Fibroblast of gingiva (primary cell): ENCODE data around the gene NRCAM.

Experiments used
- DNase-seq: peaks from one replicate; pipeline ENCODE4 v3.0.0-alpha.2; 2011; ENCODE audit warnings: low read depth

The NRCAM gene

DNA sequence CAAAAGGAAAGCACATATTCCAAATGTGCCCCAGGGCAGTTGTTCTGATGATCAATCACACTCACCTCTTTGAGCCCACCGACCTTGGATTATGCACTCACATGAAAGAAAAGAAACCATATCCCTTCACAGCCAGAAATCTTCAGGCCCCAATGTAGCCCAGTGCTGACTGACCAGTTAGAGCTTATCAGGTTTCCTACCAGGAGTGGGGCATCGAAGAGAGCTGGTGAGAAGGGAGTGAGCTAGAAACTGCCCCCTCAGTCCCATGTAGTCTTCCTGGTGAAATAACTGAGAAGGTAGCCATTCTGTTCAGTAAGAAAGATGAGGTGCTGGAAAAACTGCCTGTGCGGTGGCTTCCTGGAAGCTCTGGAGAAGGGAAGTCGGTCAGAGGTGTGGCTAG lies 32.2 kb downstream of the NRCAM start:
- no peak for DNase-seq

DNA sequence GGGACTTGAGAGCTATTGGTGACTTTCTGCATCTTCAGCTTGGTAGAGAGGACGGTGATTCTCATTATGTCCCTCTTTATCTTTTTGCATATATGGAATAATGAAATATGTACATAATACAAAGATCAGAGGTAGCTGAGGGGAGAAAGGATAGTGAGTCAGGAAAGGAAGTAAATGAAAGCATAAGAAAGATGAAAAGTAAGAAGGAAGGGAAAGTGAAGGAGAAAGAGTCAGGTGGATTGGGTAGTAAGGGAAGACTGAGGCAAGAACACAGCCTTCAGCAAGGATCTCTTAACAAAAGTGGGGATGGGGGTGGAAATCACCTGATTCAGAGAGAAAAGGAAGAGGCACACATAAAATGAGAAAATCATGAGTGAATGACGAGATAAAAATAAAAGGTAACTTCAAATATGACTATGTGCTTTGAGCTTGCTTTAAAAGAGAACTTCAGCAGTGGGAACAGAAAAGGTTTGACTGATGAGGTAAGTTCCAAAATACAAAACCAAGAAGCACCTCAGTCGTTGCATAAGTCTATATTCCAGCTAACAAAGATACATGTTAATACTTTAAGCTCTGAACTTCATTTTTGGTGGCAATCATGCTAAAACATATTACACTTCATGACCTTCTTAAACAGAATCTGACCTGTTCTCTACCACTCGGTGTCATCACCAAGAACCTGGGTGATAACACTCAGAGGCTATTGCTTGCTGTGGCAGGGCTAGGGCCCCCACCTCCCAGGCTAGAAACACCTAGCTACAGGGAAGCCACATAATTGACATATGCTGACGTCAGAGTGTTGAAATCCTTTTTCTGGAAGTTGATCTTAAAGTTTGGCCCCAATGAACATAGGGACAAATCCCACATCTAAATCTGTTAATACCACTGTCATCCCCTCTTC lies 32.9 kb downstream of the NRCAM start:
- DNase-seq: no peak

DNA sequence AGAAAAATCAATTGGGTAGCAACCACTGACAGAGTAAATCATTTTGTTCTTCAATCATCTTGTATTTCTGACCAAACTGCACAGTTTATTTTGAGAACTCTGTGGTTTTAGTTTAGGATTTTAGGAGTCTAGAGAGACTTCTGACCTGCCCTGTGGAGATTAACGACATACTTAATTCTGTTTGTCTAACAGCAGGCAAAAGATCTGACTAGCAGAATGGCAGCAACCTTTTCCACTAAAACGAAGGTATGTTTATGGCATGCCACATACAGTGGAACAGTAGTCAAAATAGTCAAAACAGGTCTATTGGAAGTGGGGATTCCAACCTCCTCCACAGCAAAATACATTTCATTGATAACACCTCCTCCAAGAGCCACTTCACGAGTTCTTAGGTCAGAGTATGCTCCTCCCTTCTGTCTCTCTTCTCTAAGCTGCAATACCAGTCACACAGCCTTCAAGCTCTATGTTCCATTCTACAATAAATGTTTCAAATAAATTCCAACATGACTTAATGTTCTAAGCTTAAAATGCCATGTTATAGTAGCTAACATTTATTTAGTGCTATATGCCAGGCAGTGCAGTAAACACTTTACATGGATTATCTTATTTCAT lies 34.4 kb downstream of the NRCAM start:
- DNase-seq: no peak

DNA sequence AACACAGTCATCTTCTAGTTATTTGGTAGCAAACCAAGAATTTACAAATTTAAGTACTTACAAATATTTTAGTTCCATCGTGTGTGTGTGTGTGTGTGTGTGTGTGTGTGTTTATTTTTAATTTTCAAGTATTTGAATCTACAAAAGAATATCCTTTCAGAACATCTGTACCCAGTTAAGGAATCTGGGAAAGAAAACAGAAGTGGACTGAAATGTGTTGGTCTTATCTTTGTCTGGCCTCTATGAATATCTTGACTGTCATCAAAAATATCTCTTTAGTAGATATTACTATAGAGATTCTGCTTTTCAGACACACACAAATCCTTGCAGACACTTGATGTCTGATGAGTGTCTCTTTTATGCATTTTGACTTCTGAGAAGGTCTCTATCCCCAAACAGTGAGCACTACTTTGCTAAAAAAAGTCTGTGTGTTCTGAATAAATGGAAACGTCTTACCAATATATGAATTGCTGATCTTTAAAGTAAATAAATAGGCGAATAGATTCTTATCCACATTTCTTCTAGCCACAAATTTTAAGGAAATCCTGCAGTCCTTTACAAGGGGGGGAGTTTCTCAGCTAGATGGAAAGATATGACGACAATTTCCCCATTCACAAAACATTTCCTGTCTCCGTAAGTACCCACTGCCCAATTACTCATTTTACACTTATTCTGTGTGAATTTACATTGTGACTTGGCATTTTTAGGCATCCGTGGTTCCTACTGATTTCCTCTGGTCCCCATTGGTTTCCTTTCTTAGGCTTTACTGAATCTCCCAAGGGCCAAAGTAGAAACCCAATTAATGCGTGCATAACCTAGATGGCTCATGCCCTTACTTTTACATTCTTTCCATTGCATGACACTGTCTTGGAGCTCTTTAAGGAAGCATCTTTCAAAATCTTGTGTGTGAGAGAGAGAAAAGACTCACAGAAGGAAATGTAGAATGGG lies 36.0 kb downstream of the NRCAM start:
- DNase-seq: peak; percentile 75

DNA sequence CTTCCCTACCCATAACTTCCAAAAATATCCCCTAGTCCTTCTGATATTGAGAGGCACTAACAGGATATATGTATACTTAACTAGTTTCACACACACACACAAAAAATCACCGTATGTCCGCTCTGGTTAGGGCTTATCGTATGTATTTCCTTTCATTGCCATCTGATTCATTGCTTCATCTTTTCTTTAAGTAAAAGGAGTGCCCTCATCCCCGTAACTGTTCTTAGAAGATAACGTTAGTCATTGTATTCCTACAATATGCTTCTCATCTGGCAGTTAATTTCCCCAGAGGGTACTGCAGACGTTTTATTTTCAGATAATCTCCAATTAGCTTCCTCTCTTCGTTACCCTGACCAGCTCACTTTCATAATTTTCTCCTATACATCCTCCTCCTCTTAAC lies 37.3 kb downstream of the NRCAM start:
- DNase-seq: no peak

DNA sequence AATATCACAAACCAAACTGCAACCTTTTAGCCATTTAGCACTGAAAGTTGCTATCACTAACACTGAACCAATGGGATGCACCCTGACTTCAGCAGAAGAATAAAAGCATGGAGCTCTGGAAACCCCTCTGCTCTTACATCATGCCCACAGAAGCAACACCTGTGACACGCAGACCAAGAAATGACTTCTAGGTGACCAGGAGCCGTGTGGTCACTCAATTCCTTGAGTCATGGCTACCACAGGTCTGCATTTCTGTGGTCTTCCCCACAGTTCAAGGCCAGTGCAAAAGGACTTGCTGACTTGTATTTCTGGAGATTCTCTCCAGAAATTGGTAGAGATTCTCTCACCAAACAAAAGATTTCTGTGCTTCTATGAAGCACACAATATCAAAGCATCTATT lies 38.3 kb downstream of the NRCAM start:
- no peak for DNase-seq

DNA sequence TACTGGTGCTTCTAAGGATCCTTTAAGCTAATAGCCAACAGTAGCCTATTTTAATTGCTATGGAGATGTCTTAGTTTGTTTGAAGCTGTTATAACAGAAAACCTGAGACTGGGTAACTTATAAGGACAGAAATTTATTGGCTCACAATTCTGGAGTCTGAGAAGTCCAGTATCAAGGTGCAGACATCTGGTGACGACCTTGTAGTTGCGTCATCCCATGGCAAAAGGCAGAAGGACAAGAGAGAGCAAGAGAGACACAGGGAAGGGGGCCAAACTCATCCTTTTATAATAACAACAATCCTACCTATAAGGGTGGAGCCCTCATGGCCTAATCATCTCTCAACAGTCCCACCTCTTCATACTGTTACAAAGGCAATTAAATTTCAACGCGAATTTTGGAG lies 39.1 kb downstream of the NRCAM start:
- no peak for DNase-seq

DNA sequence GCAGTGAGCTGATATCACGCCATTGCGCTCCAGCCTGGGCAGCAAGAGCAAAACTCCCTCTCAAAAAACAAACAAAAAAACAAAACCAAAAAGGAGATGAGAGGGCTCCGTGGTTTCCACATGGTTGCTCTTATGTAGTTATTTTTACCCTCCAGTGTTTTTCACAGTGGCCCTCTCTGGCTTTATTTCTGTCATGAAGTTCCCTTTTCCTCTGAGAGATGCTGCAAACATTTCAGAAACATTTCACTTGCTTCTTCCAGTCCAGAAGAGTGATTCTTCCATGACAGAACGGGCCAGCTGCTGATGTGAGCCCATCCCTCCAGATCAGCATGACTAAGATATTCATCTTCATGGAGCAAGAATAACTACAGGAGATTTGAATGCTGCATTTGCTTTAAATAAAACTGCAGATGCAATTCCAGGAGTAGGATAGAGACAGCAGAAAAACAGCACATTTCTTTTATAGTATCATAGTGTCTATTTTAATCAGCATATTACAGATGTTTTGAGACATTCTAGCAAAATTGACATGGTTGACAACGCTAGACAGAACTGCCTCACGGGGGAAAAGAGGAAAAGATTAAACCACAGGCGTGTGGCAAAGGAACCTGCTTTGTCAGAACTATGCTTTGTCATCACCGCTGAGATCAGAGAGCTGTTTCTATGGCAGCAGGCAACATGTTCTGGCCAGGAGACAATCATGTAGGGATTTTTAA lies 40.3 kb downstream of the NRCAM start:
- DNase-seq: peak; percentile 77

DNA sequence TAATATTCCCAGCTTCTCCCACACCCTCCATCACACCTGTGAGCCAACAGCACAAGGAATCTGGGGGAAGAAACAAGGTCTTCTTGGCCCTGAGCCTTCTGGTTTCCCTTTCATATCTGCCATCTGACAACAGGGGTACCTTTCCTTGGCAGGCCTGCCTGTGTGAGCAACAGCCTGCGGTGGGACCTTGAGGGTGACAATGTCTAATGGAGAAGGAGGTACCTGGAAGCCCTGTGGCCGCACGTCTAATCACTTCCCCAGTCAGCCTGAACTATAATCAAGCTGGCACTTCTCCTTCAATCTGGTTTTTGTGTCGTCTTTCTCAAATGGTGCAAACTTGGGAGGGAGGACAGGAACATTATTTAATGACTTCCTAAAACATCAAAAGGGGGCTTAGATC lies 41.2 kb downstream of the NRCAM start:
- no peak for DNase-seq

DNA sequence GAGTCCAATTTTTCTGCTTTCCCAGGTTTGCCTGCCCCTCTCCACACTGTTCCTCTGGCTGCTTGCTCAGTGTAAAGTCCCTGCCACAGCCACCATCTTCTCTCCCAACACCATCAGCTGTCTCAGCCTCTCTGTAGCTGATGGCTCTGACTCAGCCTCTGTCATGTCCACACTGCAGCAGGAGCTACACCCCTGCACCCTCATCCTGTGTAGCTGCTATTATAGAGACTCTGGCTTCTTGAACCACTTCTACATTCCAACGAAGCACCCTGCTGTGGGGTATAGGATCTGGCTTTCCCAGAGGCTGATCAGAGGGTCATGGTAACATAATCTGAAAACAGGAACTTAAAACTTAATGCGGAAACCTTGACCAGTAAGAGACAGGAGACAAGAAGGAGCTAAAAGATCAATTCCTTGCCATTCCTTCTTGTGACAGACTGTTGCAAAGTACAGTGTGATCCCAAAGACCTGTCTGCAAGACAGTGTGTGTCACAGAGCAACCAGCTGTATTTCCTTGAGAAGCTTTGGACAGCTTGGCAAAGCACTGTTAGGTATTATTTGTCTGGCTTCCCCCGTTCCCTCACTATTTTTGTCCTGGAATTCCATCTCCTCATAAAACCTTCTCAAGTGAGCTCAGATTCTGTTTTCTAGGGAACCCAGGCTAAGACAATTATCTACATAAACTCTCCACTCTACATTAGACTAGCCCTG lies 42.3 kb downstream of the NRCAM start:
- DNase-seq: no peak

DNA sequence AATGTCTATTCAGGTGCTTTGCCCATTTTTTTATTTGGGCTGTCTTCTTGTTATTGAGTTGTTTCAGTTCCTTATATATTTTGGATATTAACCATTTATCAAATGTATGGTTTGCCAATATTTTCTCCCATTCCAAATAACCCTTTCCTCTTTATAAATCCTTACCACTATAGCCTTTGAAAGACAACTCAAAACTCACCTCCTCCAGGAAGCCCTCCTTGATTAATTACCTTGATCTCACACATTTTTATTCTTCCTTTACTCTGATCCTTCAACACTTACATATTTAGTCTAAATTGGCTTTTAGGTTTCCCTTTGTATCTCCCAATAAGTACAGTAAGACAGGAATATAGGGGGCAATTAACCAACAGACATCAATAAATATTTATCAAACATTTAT lies 42.9 kb downstream of the NRCAM start:
- no peak for DNase-seq

DNA sequence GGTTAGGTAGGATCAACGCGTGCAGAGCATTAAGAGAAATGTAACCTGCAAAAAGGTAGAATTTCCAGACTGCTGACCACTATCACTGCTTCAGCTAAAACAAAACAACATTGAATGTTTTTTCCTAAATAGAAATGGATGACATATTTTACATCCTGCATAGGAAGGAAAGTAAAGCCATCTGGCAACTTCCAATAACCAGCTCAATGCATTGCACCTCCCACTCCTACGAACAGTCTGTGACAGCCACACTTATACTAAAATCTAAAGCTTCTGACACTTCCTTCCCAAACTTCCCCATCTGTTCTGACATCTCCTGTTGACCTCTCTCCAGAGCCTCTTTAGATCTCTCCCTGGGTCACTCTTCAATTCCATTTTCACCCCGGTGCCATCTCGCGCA lies 47.1 kb downstream of the NRCAM start:
- no peak for DNase-seq

DNA sequence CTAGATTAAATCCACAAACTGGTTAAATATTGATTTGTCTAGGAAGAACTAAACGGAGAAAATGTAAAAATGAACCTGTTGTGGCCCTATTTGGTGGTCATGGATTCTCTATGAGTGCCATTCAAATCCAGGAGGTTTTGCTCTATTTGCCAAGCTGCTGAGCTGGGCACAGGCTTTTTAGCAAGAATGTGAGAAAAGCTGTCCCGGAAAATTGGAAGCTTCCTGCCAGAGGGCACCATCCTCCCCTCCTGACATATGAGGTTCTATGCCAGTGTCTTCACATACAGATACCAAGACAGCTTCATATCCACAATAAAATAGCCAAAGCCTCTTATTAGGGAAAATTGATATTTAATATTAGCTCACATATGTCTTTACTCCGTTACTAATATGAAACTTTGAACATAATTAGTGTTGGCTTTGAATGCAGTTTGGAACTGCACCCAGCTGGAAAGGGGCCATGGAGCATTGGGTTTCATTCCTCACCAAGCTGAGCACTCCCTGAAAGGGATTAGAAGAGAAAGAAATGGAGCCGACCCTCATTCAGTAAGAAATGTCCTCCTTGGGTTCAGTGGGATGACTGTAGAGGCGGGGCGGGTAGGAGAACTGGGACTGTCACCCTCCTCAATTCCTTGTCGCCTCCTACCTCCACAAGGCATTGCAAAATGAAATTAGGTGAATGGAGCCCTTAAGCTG lies 47.8 kb downstream of the NRCAM start:
- DNase-seq: no peak

DNA sequence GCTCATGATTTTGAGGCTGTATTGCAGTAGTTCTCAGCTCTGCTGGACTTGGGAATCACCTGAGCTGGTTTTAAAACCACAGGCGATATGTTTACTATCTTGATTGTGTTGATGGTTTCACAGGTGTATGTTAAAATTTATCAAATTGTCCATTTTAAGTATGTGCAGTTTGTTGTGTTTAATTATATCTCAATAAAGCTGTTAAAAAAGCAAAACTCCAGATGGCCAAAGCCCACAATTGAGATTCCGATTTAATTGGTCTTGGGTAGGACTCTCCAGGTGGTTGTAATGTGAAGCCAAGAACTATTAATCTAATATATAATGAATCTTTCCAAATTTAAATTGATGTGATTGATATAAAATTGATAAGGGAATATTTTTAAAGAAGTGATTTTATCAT lies 48.6 kb downstream of the NRCAM start:
- DNase-seq: no peak

DNA sequence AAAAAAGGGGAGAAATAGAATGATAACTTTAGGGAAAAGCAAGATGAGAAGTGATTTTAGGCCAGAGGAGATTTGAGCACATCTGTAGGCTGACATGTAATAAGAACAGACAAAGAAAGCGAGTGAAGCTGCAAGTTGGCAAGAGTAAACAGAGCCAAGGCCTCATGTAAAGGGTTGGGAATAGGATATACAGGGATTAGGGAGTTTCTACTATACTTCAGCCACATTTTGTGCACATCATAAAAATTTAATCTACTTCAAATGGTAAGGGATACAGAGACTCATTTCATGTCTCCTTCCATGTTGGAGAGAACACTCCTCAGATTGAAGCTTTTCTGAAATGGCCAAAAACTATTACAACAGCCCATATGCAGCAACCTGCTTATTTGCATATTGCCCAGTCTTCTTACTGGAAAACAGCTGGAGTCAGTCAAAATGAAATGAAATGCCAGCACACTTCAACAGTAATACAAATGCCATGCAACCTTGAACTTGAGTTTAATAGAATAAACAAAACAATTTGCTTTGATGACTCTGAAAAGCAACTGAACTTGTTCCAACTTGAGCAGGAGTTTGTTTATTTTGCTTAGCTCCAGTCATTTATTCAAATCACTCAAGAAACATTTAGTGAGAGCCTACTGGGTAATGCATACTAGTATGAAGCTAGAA lies 49.9 kb downstream of the NRCAM start:
- peak; percentile 97 for DNase-seq

DNA sequence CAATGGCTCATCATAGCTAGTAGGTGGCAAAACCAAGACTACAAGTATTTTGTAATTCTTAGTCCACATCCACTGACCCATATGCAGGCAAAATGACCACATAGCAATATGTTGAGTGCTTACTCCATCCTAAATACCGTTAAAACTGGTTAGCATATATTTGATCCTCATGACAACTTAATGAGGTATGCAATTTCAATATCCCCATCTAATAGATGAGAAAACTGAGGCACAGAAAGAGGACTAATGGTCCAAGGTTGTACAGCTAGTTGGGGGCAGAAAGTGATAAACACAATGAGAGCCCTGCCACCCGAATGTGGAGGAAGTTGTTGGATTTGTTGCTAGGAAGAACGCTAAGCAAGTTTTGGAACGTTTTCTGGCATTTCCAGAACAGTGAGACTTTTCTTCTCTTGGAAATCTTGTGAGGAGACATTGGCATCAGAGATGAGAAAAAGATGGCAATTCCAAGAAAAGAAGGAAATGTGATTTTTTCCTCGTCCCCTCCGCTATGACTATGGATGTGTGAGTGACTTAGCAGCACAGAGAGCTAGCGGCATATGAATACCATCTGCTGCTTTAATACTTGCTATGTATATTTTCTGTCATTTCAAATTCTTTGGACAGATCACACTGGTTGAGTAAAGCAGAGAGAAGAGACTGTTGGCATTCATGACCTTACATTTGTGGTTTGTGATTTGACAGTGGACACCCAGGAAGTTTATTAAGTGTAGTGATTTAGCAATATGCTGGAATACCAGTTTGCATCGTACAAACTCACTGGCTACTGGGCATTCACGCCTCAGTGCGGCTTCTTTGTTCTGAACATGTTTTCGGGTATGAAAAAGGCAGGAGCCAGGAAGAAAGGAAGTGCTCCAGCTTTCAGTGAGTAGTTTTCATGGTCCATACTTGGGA lies 51.5 kb downstream of the NRCAM start:
- peak; percentile 87 for DNase-seq

DNA sequence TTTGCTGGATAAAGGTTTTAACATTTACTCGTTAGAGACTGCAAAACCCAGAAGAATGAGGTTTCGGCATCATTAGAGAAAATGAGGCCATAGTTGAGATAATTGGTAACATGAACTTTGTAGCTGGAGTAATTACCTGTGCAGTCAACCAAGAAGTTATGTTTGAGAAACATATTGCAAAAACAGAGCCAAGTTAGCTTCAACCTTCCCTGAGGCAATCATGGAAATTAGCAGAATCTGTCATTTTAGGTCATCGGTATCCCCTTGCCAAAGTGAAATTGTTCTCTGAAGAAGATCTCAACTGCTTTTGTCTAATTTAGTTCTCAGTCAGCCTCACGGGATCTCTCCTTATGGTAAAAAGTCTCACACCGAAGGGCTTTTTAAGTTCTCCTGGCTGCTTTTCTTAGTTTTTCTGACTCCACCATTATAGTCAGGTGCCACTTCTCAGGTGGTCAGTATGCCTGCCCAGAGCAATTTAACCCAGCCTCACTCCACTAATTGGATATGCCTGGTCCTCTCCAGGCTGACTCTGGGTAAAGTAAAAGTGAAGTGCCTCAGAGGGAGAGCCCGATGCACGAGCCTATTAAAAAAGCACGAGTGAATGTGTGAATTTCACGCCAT lies 52.5 kb downstream of the NRCAM start:
- DNase-seq: peak; percentile 75

DNA sequence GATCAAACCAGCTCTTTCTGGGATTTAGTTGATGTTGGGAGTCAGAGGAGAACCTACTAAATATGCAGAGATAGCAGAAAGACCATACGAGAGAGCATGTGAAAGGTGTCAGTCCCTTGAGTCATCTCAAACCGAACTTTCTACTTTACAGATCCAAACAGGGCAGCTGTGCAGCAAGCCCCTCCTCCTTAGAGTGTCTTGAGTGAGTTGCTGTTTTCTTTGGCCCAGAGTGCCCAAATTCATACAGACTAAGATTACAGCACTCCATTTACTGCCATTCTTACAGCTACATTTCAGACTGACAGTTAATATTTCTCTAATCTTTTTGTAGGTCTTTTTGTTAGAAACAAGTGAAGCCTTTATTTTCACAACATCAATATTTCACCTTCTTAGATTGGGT lies 53.4 kb downstream of the NRCAM start:
- peak; percentile 43 for DNase-seq

DNA sequence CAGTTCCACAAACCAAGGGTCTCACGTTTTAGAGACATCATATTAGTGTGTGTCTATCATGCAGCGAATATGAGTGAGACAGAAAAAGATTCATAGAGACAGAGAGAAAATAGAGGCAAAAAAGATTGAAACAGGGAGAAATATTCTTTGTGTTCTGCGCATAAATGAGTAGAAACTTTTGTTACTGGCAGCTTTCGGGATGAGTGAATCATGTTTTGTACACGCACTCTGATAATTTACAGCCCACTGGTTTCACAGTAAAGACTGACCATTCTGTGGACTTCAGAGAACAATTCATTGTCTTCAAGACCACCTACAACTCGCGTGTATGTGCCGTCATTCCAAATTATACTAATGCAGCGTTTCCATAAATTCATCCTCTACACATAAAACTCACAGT lies 60.2 kb downstream of the NRCAM start:
- DNase-seq: no peak
